Peyer's patch (tissue), 4 donors: ENCODE data around the gene MARS2.

Experiments used
- CTCF ChIP-seq, 6 experiments: fragments of 450-650 bp in 4 of 6; fragments of 200-600 bp in 2 of 6; sonication (generic) in 1 of 6; IDR thresholded peaks; one replicate each; pipeline ENCODE4 v1.5.1; 2017 to 2019; ENCODE audit warnings: antibody characterized with exemption in 6 of 6, mild to moderate bottlenecking in 3 of 6, moderate library complexity in 1 of 6
- POLR2A ChIP-seq, 2 donors: fragments of 450-650 bp; IDR thresholded peaks; one replicate each; pipeline ENCODE4 v1.5.1; 2017; ENCODE audit warnings: antibody characterized with exemption in 2 of 2, mild to moderate bottlenecking in 2 of 2, moderate library complexity in 2 of 2

GRCh38 chr2:197706839-197707207 is 1.7 kb downstream of the MARS2 start:
- TF ChIP-seq CTCF (IDR thresholded peaks at IDR 0.05) (no peak), POLR2A (IDR thresholded peaks at IDR 0.05) (no peak)
